ENCODE measurements around the gene GPHB5.

DNA sequence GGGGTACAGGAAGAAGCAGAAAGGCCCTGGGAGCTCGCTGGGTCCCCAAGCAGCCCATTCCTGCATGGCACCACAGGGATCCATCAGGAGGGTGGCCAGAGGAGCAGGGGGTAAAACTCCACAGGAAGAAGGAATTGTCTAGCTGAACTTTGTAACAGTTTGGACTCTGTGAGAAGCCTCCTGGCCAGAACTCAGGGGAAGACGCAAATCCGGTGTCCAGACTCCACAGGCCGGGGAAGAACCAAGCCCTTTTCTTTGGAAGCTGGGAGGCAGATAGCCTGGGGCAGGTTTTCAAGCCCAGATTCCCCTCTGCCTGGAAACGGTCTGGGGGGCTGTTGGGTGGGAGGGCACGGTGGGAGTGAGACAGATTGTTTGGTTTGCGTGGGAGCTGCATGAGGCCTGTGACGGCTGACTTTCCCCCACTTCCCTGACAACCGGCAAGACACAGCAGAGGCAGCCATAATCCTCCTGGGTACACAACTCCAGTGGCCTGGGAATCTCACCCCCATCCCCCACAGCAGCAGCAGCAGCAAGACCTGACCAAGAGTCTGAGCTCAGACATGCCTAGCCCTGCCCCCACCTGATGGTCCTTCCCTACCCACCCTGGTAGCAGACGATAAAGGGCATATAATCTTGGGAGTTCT lies 16.7 kb downstream of the GPHB5 start:
- no peak for TF ChIP-seq POLR2A (IDR thresholded peaks at IDR 0.05)
- TF ChIP-seq, protein P1, sequence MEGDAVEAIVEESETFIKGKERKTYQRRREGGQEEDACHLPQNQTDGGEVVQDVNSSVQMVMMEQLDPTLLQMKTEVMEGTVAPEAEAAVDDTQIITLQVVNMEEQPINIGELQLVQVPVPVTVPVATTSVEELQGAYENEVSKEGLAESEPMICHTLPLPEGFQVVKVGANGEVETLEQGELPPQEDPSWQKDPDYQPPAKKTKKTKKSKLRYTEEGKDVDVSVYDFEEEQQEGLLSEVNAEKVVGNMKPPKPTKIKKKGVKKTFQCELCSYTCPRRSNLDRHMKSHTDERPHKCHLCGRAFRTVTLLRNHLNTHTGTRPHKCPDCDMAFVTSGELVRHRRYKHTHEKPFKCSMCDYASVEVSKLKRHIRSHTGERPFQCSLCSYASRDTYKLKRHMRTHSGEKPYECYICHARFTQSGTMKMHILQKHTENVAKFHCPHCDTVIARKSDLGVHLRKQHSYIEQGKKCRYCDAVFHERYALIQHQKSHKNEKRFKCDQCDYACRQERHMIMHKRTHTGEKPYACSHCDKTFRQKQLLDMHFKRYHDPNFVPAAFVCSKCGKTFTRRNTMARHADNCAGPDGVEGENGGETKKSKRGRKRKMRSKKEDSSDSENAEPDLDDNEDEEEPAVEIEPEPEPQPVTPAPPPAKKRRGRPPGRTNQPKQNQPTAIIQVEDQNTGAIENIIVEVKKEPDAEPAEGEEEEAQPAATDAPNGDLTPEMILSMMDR (IDR thresholded peaks at IDR 0.05): no peak
- no peak for TF ChIP-seq POLR2AphosphoS5 (IDR thresholded peaks at IDR 0.05)

Data from stomach (tissue), 4 donors.